ENCODE results near the gene LGR4.
A peak's percentile ranks its signal among the peaks of the same experiment; 100 is the strongest.

The LGR4 gene

GRCh38 chr11:27381238-27381666 is 91.3 kb downstream of the LGR4 start:
- no peak for DNase-seq (ENCODE audit: low read depth, low spot score)

DNA sequence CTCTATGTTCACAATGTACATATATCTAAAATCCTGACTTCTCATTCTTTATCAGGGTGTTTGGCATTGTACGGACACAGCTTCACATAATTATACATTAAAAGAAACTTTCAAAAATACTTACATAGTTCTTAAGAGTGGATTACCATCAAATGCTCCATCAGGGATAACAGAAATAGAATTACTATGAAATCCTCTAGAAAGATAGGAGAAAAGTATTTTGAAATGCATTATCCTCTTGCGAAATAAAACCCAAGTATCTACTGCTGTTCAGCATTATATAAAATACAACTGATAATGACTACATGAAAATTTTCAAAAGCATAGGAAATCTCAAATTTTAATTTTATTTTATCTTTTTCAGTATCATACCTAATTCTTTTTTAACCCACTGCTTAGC is 91.8 kb downstream of the LGR4 start:
- no peak for DNase-seq (ENCODE audit: low read depth, low spot score)

DNA sequence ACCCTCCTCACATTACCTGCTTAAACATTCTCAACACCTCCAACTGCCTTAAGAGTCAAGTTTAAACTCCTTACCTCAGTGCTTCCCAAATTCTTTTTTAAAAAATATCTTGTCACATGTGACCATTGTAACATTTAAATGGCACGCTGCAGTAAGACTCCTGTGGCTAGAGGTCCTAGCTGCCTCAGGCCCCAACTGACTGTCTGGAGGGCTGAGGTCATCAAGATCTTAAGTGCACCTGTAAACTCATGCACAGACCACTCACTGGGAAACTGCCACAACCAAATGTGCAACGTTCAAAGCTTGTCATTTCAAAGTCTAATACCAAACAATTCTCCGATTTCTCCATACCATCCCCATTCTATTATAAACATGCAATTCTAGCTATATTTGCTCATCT is 93.1 kb downstream of the LGR4 start:
- DNase-seq (ENCODE audit: low read depth, low spot score) = no peak

DNA sequence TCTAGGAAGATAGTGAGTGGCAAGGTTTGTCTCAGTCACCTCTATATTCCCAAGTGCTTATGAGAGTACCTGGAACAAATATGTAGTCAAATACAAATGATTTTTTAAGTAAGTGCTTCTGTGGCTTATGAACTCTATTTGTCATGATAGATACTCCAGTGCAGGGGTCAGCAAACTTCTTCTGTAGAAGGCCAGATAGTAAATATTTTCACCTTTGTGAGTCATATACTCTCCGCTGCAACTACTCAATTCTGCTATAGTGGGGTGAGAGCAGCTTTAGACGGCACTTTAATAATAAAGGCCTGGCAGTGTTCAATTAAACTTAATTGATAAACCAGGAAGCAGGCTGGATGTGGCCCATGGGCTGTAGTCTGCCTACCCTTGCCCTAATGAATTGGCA is 97.2 kb downstream of the LGR4 start:
- no peak for DNase-seq (ENCODE audit: low read depth, low spot score)

- DNase-seq (ENCODE audit: low read depth, low spot score) = no peak
Observed at GRCh38 chr11:27373856-27374602, 98.6 kb downstream of the LGR4 start.

DNA sequence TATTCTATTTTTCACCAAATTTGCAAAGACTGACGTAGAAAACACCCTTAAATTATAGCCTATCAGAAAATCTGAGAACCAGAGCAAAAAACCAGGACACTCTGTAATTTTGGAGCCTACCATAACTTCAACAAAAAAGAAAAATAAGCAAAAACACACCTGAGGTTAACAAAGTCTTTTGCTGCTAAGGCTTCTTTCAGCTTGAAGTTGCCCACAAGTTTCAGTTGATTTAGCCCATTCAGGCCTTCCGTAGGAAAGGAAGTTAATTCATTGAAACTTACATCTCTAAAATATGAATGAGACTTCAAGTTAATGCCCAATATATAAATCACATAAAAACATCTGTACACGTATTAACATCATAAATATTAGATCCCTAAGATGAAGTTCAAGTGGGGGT is 99.2 kb downstream of the LGR4 start:
- no peak for DNase-seq (ENCODE audit: low read depth, low spot score)

- no peak for DNase-seq (ENCODE audit: low read depth, low spot score)
Observed at GRCh38 chr11:27372164-27372563, 100.4 kb downstream of the LGR4 start.

- DNase-seq (ENCODE audit: low read depth, low spot score) = no peak
Observed at GRCh38 chr11:27371489-27371888, 101.1 kb downstream of the LGR4 start.

DNA sequence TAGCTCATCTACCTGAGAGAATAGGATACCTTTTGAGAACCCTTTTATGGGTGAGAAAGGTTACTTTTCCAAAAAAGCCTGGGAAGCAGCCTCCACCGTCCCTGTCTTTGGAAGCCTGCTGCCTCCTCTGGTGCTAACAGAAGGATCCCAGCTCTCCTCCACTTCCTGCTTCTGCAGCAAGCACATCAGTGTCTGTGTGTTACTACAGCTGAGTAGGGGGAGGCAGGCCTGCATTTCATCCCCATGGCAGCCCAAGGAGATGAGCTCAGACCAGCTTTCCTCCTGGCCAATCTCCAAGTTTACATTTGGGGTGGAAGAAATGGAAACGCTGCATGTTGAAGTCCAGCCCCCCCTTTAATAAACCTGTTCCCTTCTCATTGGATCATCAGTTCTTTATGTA is 102.2 kb downstream of the LGR4 start:
- DNase-seq (ENCODE audit: low read depth, low spot score) = no peak

GRCh38 chr11:27367881-27368280 is 104.7 kb downstream of the LGR4 start:
- no peak for DNase-seq (ENCODE audit: low read depth, low spot score)

- no peak for DNase-seq (ENCODE audit: low read depth, low spot score)
Observed at GRCh38 chr11:27363576-27364117, 108.9 kb downstream of the LGR4 start.

DNA sequence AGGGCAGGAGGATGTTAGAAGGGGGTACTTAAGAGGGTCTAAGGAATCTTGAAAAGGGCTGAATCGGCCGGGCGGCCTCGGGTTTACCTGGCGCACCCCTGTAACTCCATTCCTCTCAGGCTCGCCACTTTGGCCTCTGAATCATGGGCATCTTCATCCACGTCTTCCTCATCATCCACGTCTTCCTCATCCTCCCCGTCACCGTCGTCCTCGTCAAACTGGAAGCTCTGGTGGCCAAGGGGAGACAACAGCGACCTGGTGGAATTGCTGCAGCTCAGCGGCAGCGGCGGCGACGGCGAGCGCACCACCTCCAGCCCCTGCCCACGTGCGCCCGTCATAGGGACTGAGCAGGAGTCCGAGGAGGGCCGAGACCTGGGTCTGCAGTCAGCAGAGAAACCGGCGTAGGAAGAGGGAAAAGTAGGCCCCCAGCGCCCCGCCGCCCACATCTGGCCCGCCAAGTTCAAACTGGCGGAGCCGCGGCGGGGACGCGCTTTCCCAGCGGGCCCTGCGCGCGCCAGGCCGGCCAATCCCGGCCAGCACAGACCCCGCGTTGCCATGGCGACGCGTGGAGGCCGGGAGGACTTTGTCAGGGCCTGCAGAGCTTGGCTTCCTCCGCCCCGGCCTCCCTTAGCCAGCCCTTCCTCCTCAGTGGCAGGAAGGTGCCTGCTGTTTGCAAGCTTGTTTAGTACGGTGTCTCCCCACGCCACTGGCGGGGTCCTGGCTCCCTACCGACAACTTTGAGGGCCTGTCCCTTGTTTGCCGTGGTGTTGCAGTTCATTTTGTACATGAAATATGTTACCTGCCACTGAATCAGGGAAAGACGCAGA is 109.6 kb downstream of the LGR4 start, which contains the start of gene CCDC34:
Gene CCDC34, minus strand, starts transcription at position 467 of the 827 bp plus-strand sequence. Its CDS starts 21 bp downstream, at position 446.
- peak; percentile 83 for DNase-seq (ENCODE audit: low read depth, low spot score)

GRCh38 chr11:27361649-27362431 is 110.8 kb downstream of the LGR4 start:
- DNase-seq (ENCODE audit: low read depth, low spot score) = no peak

GRCh38 chr11:27358296-27358695 is 114.3 kb downstream of the LGR4 start:
- DNase-seq (ENCODE audit: low read depth, low spot score) = no peak

DNA sequence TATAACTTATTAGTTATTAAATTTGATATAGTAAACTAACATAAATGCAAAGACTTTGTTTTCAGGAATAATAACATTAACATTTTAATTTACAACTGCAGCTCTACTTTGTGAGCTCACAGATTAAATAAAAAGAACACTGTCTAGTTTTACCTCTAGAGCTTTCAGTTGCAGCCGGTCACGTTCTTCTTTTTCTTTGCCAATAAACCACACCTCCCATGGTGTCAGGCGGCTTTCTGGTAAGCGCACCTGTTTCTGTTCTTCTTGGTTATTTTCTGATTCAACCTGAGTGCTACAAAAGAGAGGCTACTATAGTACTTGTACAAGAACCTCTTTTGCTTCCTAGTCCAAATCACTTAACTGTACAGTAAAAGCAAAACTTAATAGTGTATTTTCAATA is 115.3 kb downstream of the LGR4 start:
- DNase-seq (ENCODE audit: low read depth, low spot score) = no peak

- no peak for DNase-seq (ENCODE audit: low read depth, low spot score)
Observed at GRCh38 chr11:27356624-27357222, 115.9 kb downstream of the LGR4 start.

DNA sequence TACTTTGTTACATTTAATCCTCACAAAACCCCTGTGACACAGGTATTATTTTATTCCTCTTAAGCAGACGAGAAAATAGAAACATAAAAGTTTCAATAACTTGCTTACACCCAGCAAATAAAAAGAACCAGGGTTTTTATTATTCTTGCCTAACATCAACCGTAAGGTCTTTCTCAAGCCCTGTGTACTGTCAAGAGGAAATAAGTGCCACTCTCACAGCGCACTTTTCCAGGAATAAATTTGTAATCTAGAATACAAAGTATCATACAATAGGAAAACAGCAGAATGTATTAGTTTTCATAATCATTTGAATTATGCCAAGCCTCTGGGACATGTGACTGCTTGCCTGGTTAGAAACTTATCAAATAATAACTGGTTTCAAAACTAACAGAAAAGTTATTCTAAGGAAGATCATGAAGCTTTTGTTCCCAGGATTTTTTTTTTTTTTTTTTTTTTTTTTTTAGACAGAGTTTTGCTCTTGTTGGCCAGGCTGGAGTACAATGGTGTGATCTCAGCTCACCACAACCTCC is 117.0 kb downstream of the LGR4 start:
- DNase-seq (ENCODE audit: low read depth, low spot score) = no peak

DNA sequence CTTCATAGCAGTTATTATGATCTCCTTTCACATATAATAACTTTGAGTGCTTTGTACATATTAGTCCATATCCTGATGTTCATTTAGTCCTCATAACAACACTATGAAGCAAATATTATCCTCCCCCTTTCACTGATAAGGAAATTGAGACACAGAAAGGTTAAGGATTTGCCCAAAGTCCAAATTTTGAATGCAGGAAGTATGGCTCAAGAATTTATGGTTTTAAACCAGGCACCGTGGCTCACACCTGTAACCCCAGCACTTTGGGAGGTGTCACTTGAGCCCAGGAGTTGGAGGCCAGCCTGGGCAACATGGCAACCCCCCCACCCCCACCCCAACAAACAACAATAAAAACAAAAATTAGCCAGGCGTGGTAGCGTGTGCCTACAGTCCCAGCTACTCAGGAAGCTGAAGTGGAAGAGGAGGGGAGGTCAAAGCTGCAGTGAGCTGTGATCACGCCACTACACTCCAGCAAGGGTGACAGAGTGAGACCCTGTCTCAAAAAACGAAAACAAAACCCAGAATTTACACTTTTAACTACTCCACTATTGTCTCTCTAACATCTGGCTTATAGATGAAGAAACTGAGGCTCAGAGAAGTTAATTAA is 118.1 kb downstream of the LGR4 start:
- no peak for DNase-seq (ENCODE audit: low read depth, low spot score)

DNA sequence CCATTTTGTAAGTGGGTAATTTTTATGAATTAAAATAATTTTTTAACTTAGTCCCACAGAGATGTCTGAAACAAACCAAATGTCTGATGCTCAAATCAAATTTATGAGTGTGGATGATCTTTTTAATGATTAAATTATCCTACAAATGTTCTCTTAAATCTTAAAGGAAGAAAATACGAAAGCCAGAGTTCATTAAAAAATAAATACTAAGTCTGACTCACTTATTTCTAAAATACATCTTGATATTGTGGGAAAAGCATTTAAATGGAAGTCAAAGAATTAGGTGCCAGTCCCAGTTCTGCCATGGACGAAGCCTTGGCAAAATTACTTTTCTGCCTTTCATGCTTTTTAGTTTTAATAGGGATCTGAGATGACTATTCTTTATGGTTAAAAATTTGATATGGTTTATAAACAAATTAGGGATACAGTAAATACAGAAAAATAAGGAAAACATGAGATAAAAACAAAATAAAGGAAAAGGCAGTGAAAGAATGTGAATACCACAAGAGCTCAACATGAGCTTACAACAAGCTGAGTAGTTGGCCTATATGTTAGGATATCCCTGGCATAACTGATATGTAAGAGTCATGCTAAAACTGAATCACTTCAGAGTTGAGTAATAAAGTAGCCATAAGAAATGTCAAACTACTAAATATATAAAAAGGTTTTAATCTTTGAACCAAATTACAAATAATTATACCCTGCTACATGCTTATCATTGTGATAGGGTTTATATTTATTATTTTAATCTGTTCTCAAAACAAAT is 118.8 kb downstream of the LGR4 start:
- no peak for DNase-seq (ENCODE audit: low read depth, low spot score)

DNA sequence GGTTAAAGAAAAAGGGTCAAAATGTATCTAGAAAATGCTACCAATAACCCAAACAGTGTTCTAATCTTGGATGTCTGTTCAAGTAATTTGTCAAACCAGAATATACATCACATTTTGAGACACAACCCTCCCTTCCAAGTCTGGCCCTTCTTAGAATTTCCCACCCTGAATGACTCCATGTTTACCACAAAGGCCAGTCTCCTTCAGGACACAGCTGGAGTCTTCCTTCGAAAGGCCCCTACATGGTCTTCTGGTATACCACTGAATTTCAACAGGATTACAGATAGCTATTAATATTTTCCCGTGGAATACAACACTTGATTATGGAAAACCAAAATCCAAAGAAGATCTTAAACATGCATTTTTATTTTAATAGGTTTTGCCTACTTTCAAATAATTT is 119.8 kb downstream of the LGR4 start:
- DNase-seq (ENCODE audit: low read depth, low spot score) = no peak

Data from smooth muscle cell of the brain vasculature (primary cell).